Fibroblast of lung (primary cell): ENCODE data around the gene SERPINB2. TPM values are rescaled to one million over a fixed set of nuclear protein-coding genes. Genes with fewer than 3 reads are reported as not detected.
"Not testable (repeated sequence)": the region's sequence is repeated elsewhere in the genome, so short reads cannot be mapped to it uniquely, and the experiment has no call there.

Experiments
- DNase-seq, 2 donors: peaks; one replicate each; pipeline versions ENCODE4 v3.0.0 to v3.0.0-alpha.2; 2010; ENCODE audit warnings: low read depth in 2 of 2
- H2AFZ ChIP-seq: 2 replicates; pipeline ENCODE4 v1.5.1; 2012; ENCODE audit warnings: low read length, control low read depth, inconsistent platforms
- H3K27ac ChIP-seq: 2 replicates; pipeline ENCODE4 v1.5.1; 2011; ENCODE audit warnings: low read length, control low read depth; ENCODE audit not compliant: insufficient read depth
- H3K27me3 ChIP-seq: 2 replicates; pipeline ENCODE4 v1.5.1; 2011; ENCODE audit warnings: mild to moderate bottlenecking, low read length; ENCODE audit not compliant: control insufficient read depth, insufficient read depth
- H3K36me3 ChIP-seq: 2 replicates; pipeline ENCODE4 v1.5.1; 2011; ENCODE audit warnings: low read length; ENCODE audit not compliant: control insufficient read depth, insufficient read depth
- H3K4me1 ChIP-seq: 2 replicates; pipeline ENCODE4 v1.5.1; 2011; ENCODE audit warnings: low read length; ENCODE audit not compliant: control insufficient read depth, insufficient read depth; ENCODE audit errors: extremely low read depth
- H3K4me2 ChIP-seq: 2 replicates; pipeline ENCODE4 v1.5.1; 2011; ENCODE audit warnings: low read length, control low read depth; ENCODE audit not compliant: insufficient read depth; ENCODE audit errors: extremely low read depth
- H3K4me3 ChIP-seq, 4 experiments: fragments of 200-600 bp in 1 of 4; sonication (generic) in 1 of 4; replicated peaks in 1 of 4; 2 replicates each; pipeline ENCODE4 v1.5.1; 2011 to 2016; ENCODE audit warnings: low read length in 4 of 4, low read depth in 3 of 4, mild to moderate bottlenecking in 3 of 4, control low read depth in 2 of 4, inconsistent platforms in 1 of 4, mixed read lengths in 1 of 4; ENCODE audit not compliant: insufficient read depth in 1 of 4; ENCODE audit errors: control extremely low read depth in 1 of 4
- H3K79me2 ChIP-seq: 2 replicates; pipeline ENCODE4 v1.5.1; 2012; ENCODE audit warnings: mild to moderate bottlenecking, low read length, inconsistent platforms; ENCODE audit not compliant: control insufficient read depth, insufficient read depth
- H3K9ac ChIP-seq: 2 replicates; pipeline ENCODE4 v1.5.1; 2011; ENCODE audit warnings: mild to moderate bottlenecking, low read length, control low read depth; ENCODE audit not compliant: insufficient read depth
- H3K9me3 ChIP-seq: 2 replicates; pipeline ENCODE4 v1.5.1; 2012; ENCODE audit warnings: low read depth, low read length; ENCODE audit not compliant: control insufficient read depth, insufficient read depth
- H4K20me1 ChIP-seq: 2 replicates; pipeline ENCODE4 v1.5.1; 2011; ENCODE audit warnings: low read length; ENCODE audit not compliant: control insufficient read depth, insufficient read depth; ENCODE audit errors: extremely low read depth
- EZH2 ChIP-seq: IDR thresholded peaks from 2 replicates; pipeline ENCODE4 v1.5.1; 2012; ENCODE audit warnings: low read length, control low read depth, mild to moderate bottlenecking; ENCODE audit errors: missing control alignments
- polyA plus RNA-seq, 2 donors: library from polyadenylated mRNA; depleted of rRNA in 1 of 2; stranded (reverse) in 1 of 2; unstranded in 1 of 2; fragments of >200 nt; gene quantifications; 2 replicates each; pipeline ENCODE4 v1.2.1, GENCODE V29; 2011 to 2012; ENCODE audit warnings: missing spikeins in 1 of 2
- total RNA-seq: library from RNA; depleted of rRNA; stranded (reverse); fragments of >200 nt; gene quantifications from 2 replicates; pipeline ENCODE4 v1.2.1, GENCODE V29; 2014
- TF ChIP-seq, protein P1 (sequence below), 2 donors: IDR thresholded peaks in 1 of 2; conservative IDR thresholded peaks in 1 of 2; 1 replicate in 1 of 2; 2 replicates in 1 of 2; pipeline ENCODE4 v1.5.1; 2011 to 2012; ENCODE audit warnings: low read length in 2 of 2, control low read depth in 1 of 2, inconsistent platforms in 1 of 2, low read depth in 1 of 2, mild to moderate bottlenecking in 1 of 2

The SERPINB2 gene
- total and polyA plus RNA-seq, 2 donors (not counting 1 experiment from before 2014, with no cell fraction given): 12.1 to 25.0 TPM

- Histone ChIP-seq H3K9me3 (no peaks in the 10 kb centered on the region), H3K9ac (no peak overlapping the region), H3K4me1 (no peaks in the 10 kb centered on the region), H2AFZ (no peak overlapping the region), H3K4me2 (no peak overlapping the region), H3K79me2 (no peaks in the 10 kb centered on the region), H4K20me1 (no peaks in the 10 kb centered on the region), H3K36me3 (no peaks in the 10 kb centered on the region), H3K27me3 (no peaks in the 10 kb centered on the region), H3K27ac (no peak overlapping the region), H3K4me3 (no peak overlapping the region)
- DNase-seq: peak in 1 of 2 donors; percentile 19
- TF ChIP-seq EZH2: no peak
- TF ChIP-seq, protein P1, sequence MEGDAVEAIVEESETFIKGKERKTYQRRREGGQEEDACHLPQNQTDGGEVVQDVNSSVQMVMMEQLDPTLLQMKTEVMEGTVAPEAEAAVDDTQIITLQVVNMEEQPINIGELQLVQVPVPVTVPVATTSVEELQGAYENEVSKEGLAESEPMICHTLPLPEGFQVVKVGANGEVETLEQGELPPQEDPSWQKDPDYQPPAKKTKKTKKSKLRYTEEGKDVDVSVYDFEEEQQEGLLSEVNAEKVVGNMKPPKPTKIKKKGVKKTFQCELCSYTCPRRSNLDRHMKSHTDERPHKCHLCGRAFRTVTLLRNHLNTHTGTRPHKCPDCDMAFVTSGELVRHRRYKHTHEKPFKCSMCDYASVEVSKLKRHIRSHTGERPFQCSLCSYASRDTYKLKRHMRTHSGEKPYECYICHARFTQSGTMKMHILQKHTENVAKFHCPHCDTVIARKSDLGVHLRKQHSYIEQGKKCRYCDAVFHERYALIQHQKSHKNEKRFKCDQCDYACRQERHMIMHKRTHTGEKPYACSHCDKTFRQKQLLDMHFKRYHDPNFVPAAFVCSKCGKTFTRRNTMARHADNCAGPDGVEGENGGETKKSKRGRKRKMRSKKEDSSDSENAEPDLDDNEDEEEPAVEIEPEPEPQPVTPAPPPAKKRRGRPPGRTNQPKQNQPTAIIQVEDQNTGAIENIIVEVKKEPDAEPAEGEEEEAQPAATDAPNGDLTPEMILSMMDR (conservative IDR thresholded peaks at IDR 0.05 in 1 of 2, IDR thresholded peaks at IDR 0.05 in 1 of 2; ENCODE audit: low read depth in 1 of 2, low read length in 2 of 2): no peak
Observed at GRCh38 chr18:63924551-63924950, 37.0 kb downstream of the SERPINB2 start.

- no peaks in the 10 kb centered on the region for H3K4me1 ChIP-seq
Observed at GRCh38 chr18:63928331-63928730, 40.8 kb downstream of the SERPINB2 start.

GRCh38 chr18:63929369-63929768 is 41.9 kb downstream of the SERPINB2 start:
- H3K27me3 ChIP-seq, H2AFZ ChIP-seq, H3K9ac ChIP-seq, H4K20me1 ChIP-seq, H3K4me3 ChIP-seq, H3K79me2 ChIP-seq, H3K27ac ChIP-seq, H3K9me3 ChIP-seq, DNase-seq, H3K4me1 ChIP-seq, H3K4me2 ChIP-seq, H3K36me3 ChIP-seq: not testable (repeated sequence)

More at GRCh38 chr18:63928331-63928730, 40.8 kb downstream of the SERPINB2 start:
- Histone ChIP-seq H3K27me3 (no peaks in the 10 kb centered on the region), H4K20me1 (no peaks in the 10 kb centered on the region), H3K9ac (no peak overlapping the region), H3K36me3 (no peaks in the 10 kb centered on the region), H3K4me2 (no peak overlapping the region), H3K27ac (no peak overlapping the region), H3K9me3 (no peaks in the 10 kb centered on the region), H3K4me3 (no peak overlapping the region), H3K79me2 (no peaks in the 10 kb centered on the region), H2AFZ (no peak overlapping the region)
- DNase-seq: no peak
- TF ChIP-seq EZH2: no peak
- TF ChIP-seq, protein P1 (conservative IDR thresholded peaks at IDR 0.05 in 1 of 2, IDR thresholded peaks at IDR 0.05 in 1 of 2; ENCODE audit: low read depth in 1 of 2, low read length in 2 of 2): no peak
